BLaER1 treated with 17β-estradiol and CSF1 and Interleukin-3, amounts not matched to agents 10 nM and 100 nM (cell line): ENCODE results near the gene MORC3.
"Not testable (repeated sequence)": the region's sequence is repeated elsewhere in the genome, so short reads cannot be mapped to it uniquely, and the experiment has no call there.

ENCODE experiments used
- H3K27ac ChIP-seq, 11 experiments: shearing (Covaris generic); formaldehyde crosslinking; 2 replicates each; pipeline ENCODE4 v1.8.1; 2022
- H3K27me3 ChIP-seq, 11 experiments: shearing (Covaris generic); formaldehyde crosslinking; 2 replicates each; pipeline ENCODE4 v1.8.1; 2022
- H3K36me3 ChIP-seq, 11 experiments: shearing (Covaris generic); formaldehyde crosslinking; 2 replicates each; pipeline ENCODE4 v1.8.1; 2022
- H3K4me1 ChIP-seq, 10 experiments: shearing (Covaris generic); formaldehyde crosslinking; 2 replicates each; pipeline ENCODE4 v1.8.1; 2022
- H3K4me2 ChIP-seq, 11 experiments: shearing (Covaris generic); formaldehyde crosslinking; 2 replicates each; pipeline ENCODE4 v1.8.1; 2022
- H3K4me3 ChIP-seq, 10 experiments: shearing (Covaris generic); formaldehyde crosslinking; 2 replicates each; pipeline ENCODE4 v1.8.1; 2022
- H3K9ac ChIP-seq, 11 experiments: shearing (Covaris generic); formaldehyde crosslinking; 2 replicates each; pipeline ENCODE4 v1.8.1; 2022
- H3K9me3 ChIP-seq, 11 experiments: shearing (Covaris generic); formaldehyde crosslinking; replicated peaks in 1 of 11; 2 replicates each; pipeline ENCODE4 v1.8.1; 2022
- H4K20me1 ChIP-seq, 11 experiments: shearing (Covaris generic); formaldehyde crosslinking; 2 replicates each; pipeline ENCODE4 v1.8.1; 2022
- Cebpa-rat ChIP-seq, 11 experiments: shearing (Covaris generic); IDR thresholded peaks; 2 replicates each; pipeline ENCODE4 v1.8.1; 2022

Gene MORC3

DNA sequence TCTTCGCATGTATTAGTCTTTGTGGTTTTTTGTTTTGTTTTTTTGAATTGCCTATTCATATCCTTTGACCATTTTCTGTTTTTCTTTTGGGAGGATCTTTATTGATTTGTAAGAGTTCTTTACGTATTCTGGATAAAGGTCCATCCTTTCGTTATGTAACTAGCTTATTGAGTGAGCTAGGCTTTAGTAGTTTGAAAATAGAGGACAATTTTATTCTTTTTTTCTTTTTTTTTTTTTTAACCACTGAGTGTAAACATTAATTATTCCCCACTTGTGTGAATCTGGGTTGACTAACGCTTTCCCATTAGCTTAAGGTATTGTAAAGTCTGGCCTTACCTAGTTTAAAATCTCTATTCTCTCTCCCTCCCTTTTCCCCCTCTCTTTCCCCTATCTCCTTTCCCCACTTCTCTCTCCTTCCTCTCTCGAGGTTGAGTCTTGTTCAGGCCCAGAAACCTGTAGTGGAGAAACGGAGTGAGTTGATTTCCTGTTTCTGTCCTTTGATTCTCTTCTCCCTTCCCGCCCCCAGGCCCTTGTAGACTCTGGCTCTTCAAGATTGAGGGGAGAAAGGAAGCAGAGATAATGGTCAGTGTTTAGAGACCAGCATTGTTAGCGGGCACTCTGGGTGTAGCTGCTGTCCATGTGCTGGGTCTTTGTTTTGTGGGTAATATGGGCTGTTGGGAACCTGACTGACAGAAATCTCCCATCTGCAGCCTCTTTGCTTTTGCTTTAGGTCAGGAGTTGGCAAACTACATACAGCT, 1.5 kb downstream of the MORC3 start:
- peak overlapping the region; percentile 85 to 98 (median 92) for H3K27ac ChIP-seq
- no peak for TF ChIP-seq Cebpa-rat (IDR thresholded peaks at IDR 0.05)
- peaks cover 21 to 32% (median 27%) of the 10 kb centered on the region in 11 experiments for H3K36me3 ChIP-seq
- H3K9ac ChIP-seq = peak overlapping the region; percentile 90 to 97 (median 94)
- H3K4me1 ChIP-seq = peaks cover 28 to 49% (median 37%) of the 10 kb centered on the region in 10 experiments
- no peaks in the 10 kb centered on the region for H3K9me3 ChIP-seq
- H3K4me2 ChIP-seq = peak overlapping the region; percentile 77 to 94 (median 85)
- H3K4me3 ChIP-seq = peak overlapping the region; percentile 77 to 96 (median 86)
- H4K20me1 ChIP-seq = peaks cover 5 to 58% (median 43%) of the 10 kb centered on the region in 11 experiments; a peak in 18 of 22 replicates
- no peaks in the 10 kb centered on the region for H3K27me3 ChIP-seq

GRCh38 chr21:36322083-36322424, 2.1 kb downstream of the MORC3 start:
- Histone ChIP-seq H3K9ac (peak overlapping the region; percentile 90 to 97 (median 94)), H3K4me3 (peak overlapping the region; percentile 77 to 96 (median 86); a peak in 19 of 20 replicates), H3K36me3 (peaks cover 23 to 37% (median 29%) of the 10 kb centered on the region in 11 experiments), H3K9me3 (no peaks in the 10 kb centered on the region), H4K20me1 (peaks cover 10 to 64% (median 48%) of the 10 kb centered on the region in 11 experiments; a peak in 19 of 22 replicates), H3K4me2 (peak overlapping the region; percentile 77 to 94 (median 85)), H3K4me1 (peaks cover 28 to 49% (median 37%) of the 10 kb centered on the region in 10 experiments), H3K27ac (peak overlapping the region; percentile 85 to 98 (median 92); a peak in 20 of 22 replicates), H3K27me3 (no peaks in the 10 kb centered on the region)
- no peak for TF ChIP-seq Cebpa-rat (IDR thresholded peaks at IDR 0.05)

DNA sequence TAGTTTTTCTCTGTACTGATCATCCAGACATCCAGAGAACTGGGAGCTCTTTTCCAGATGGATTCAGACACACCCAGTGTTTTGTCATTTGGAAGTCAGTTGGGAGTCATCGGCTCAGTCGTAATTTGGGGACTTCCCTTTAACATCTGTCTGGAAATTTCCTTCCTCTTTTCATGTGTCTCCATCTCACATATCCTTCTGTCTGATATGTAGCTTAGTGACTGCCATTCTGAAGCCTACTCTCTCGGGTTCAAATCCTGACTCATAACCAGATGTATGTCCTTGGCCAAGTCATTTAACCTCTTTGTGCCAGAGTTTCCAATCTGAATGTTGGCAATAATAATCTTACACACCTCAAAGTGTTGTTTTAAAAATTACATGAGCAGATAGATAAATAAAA, 3.0 kb downstream of the MORC3 start:
- no peak for TF ChIP-seq Cebpa-rat (IDR thresholded peaks at IDR 0.05)
- Histone ChIP-seq H3K36me3 (peaks cover 23 to 45% (median 33%) of the 10 kb centered on the region in 11 experiments), H3K4me2 (peak overlapping the region; percentile 77 to 94 (median 85)), H3K27ac (peak overlapping the region in 8 of 11 experiments; percentile 12 to 98 (median 92); a peak in 15 of 22 replicates), H3K4me1 (peaks cover 32 to 58% (median 37%) of the 10 kb centered on the region in 10 experiments), H3K9me3 (no peaks in the 10 kb centered on the region), H3K9ac (peak overlapping the region in 6 of 11 experiments; percentile 3 to 96 (median 64); a peak in 1 of 22 replicates), H4K20me1 (peaks cover 14 to 74% (median 58%) of the 10 kb centered on the region in 11 experiments; a peak in 19 of 22 replicates), H3K4me3 (0 out of 20 replicates have a peak overlapping the region, but pooled peaks of 4 of the 10 experiments have one; percentile 1 to 95 (median 50)), H3K27me3 (no peaks in the 10 kb centered on the region)

DNA sequence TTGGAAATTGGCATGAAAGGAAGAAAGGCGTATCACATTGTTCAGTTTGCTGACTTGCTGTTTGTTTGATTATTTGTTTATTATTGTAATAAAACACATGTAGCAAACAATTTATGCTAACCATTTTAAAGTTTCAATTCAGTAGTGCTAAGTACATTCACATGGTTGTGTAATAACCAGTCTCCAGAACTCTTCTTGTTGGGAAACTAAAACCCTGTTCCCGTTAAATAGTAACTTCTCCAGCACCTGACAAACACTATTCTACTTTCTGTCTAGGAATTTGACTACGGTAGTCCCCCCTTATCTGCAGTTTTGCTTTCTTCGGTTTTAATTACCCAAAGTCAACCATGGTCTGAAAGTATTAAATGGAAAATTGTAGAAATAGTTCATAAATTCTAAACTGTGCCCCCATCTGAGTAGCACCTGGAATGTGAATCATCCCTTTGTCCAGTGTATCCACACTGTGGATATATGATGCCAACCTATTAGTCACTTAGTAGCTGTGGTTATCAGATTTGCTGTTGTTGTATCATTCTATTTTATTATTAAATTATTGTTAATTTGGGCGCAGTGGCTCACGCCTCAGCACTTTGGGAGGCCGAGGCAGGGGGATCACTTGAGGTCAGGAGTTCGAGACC, 5.5 kb downstream of the MORC3 start:
- no peak for TF ChIP-seq Cebpa-rat (IDR thresholded peaks at IDR 0.05)
- H3K4me1 ChIP-seq = peaks cover 48 to 77% (median 56%) of the 10 kb centered on the region in 10 experiments
- peak overlapping the region in 1 of 11 experiments; percentile 20; a peak in 1 of 22 replicates for H3K4me2 ChIP-seq
- peaks cover 35 to 98% (median 82%) of the 10 kb centered on the region in 11 experiments; a peak in 20 of 22 replicates for H4K20me1 ChIP-seq
- H3K9ac ChIP-seq = no peak overlapping the region
- no peak overlapping the region for H3K4me3 ChIP-seq
- no peaks in the 10 kb centered on the region for H3K27me3 ChIP-seq
- H3K9me3 ChIP-seq = no peaks in the 10 kb centered on the region
- no peak overlapping the region for H3K27ac ChIP-seq
- peaks cover 29 to 60% (median 39%) of the 10 kb centered on the region in 11 experiments for H3K36me3 ChIP-seq

DNA sequence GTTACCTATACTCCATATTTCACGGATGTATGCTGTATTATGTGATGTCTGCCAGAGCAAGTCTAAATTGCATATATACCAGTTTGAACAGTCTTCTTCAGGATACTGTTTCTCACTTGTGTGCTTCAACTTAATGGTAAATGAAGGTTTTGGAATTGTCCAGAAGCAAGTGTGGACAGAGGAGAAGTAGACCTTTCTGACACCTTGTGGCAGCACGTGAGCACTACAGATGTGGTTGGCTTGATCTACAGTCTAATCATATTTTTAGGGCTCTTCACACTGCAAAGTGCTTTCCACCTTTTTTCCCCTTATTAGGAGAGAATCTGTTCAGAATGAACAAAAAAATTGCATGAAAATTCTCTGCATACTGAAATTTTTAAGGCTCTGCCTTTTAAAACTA, 10.9 kb downstream of the MORC3 start:
- H3K4me1 ChIP-seq = peaks cover 18 to 37% (median 22%) of the 10 kb centered on the region in 10 experiments
- no peak overlapping the region for H3K4me2 ChIP-seq
- H4K20me1 ChIP-seq = peaks cover 58 to 100% (median 93%) of the 10 kb centered on the region in 11 experiments
- H3K4me3 ChIP-seq = no peak overlapping the region
- no peaks in the 10 kb centered on the region for H3K9me3 ChIP-seq
- H3K9ac ChIP-seq = no peak overlapping the region
- H3K36me3 ChIP-seq = peaks cover 34 to 82% (median 53%) of the 10 kb centered on the region in 11 experiments
- H3K27ac ChIP-seq = no peak overlapping the region
- TF ChIP-seq Cebpa-rat (IDR thresholded peaks at IDR 0.05) = no peak
- H3K27me3 ChIP-seq = no peaks in the 10 kb centered on the region

DNA sequence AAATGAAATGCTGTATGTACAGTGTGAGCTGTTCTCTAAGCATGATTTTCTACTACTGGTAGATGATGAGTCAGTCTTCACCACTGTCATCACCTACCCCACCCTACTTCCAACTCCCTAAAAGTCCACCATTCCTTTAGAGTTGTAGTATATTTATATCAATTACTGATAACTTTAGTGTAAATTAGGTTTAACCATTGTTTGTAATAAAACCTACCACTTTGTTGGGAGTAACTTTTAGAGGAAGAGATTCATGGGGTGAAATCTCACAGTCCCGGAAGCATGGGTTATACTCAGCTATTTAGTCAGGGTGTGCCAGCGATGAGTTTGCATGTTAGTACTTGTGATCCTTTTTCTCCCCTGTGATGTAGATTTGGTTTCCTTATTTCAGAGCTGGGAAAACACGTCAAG, 17.1 kb downstream of the MORC3 start:
- H3K27me3 ChIP-seq = no peaks in the 10 kb centered on the region
- TF ChIP-seq Cebpa-rat (IDR thresholded peaks at IDR 0.05) = no peak
- peaks cover 21 to 94% (median 42%) of the 10 kb centered on the region in 11 experiments; a peak in 21 of 22 replicates for H4K20me1 ChIP-seq
- peaks cover 73 to 100% (median 88%) of the 10 kb centered on the region in 11 experiments for H3K36me3 ChIP-seq
- no peak overlapping the region for H3K9ac ChIP-seq
- H3K4me3 ChIP-seq = no peak overlapping the region
- H3K9me3 ChIP-seq = no peaks in the 10 kb centered on the region
- no peak overlapping the region for H3K27ac ChIP-seq
- no peaks in the 10 kb centered on the region for H3K4me1 ChIP-seq
- no peak overlapping the region for H3K4me2 ChIP-seq

GRCh38 chr21:36338975-36339374, 19.0 kb downstream of the MORC3 start:
- no peak overlapping the region for H3K4me3 ChIP-seq
- H3K9me3 ChIP-seq = no peaks in the 10 kb centered on the region
- H3K9ac ChIP-seq = no peak overlapping the region
- peak in 1 of 11 experiments; percentile 46; a peak in 1 of 22 replicates for TF ChIP-seq Cebpa-rat (IDR thresholded peaks at IDR 0.05)
- H3K27ac ChIP-seq = no peak overlapping the region
- H3K4me2 ChIP-seq = no peak overlapping the region
- peaks cover 82 to 100% (median 98%) of the 10 kb centered on the region in 11 experiments for H3K36me3 ChIP-seq
- H4K20me1 ChIP-seq = peaks cover 7 to 87% (median 23%) of the 10 kb centered on the region in 11 experiments; a peak in 17 of 22 replicates
- no peaks in the 10 kb centered on the region for H3K4me1 ChIP-seq
- no peaks in the 10 kb centered on the region for H3K27me3 ChIP-seq

GRCh38 chr21:36342581-36342980, 22.6 kb downstream of the MORC3 start:
- H3K9me3 ChIP-seq, H3K4me2 ChIP-seq, H3K4me3 ChIP-seq, H3K9ac ChIP-seq, H3K27ac ChIP-seq, H3K4me1 ChIP-seq, H3K27me3 ChIP-seq: not testable (repeated sequence)
- Histone ChIP-seq H3K36me3 (peaks cover 92 to 100% (median 97%) of the 10 kb centered on the region in 11 experiments), H4K20me1 (peaks cover 0 to 69% (median 0%) of the 10 kb centered on the region in 11 experiments; a peak in 9 of 22 replicates)

DNA sequence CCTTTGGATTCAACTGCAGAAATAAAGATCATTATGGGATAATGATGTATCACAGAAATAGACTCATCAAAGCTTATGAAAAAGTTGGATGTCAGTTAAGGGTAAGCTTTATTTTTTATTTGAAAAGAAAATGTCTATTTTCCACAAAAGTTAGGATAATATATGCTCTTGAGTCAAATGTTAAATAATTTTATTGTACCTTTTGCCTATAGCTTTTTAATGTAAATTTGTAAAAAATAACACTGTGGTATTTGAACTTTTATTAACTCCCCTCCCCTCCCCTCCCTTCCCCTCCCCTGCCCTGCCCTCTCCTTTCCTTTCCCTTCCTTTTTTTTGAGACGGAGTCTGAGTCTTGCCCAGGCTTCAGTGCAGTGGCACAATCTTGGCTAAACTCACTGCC, 24.9 kb downstream of the MORC3 start:
- no peaks in the 10 kb centered on the region for H3K9me3 ChIP-seq
- H3K27ac ChIP-seq = no peak overlapping the region
- no peaks in the 10 kb centered on the region for H3K4me1 ChIP-seq
- no peak overlapping the region for H3K4me3 ChIP-seq
- no peak overlapping the region for H3K9ac ChIP-seq
- no peak for TF ChIP-seq Cebpa-rat (IDR thresholded peaks at IDR 0.05)
- no peak overlapping the region for H3K4me2 ChIP-seq
- peaks cover 0 to 69% (median 0%) of the 10 kb centered on the region in 11 experiments; a peak in 9 of 22 replicates for H4K20me1 ChIP-seq
- no peaks in the 10 kb centered on the region for H3K27me3 ChIP-seq
- peaks cover 94 to 100% (median 98%) of the 10 kb centered on the region in 11 experiments for H3K36me3 ChIP-seq
